DMS153 treated with DMSO at 0.1 percent for 48 hours (cell line): ENCODE data around the gene SLC2A5.
A peak's percentile ranks its signal among the peaks of the same experiment; 100 is the strongest.
"Not testable (repeated sequence)": the region's sequence is repeated elsewhere in the genome, so short reads cannot be mapped to it uniquely, and the experiment has no call there.

Experiments
- DNase-seq: peaks from one replicate; lab custom pipeline; 2025; ENCODE audit not compliant: unreplicated experiment; lab: John Stamatoyannopoulos, UW

The SLC2A5 gene

GRCh38 chr1:9008236-9008635 lies 61.2 kb downstream of the SLC2A5 start:
- DNase-seq: no peak

GRCh38 chr1:9006956-9007615 lies 62.3 kb downstream of the SLC2A5 start:
- DNase-seq: no peak

GRCh38 chr1:9005395-9005708 lies 64.1 kb downstream of the SLC2A5 start:
- DNase-seq: no peak

- peak; percentile 19 for DNase-seq
Observed at GRCh38 chr1:9004700-9005394, 64.6 kb downstream of the SLC2A5 start.

- DNase-seq: no peak
Observed at GRCh38 chr1:9004031-9004699, 65.3 kb downstream of the SLC2A5 start.

- not testable (repeated sequence) for DNase-seq
Observed at GRCh38 chr1:9002215-9002560, 67.2 kb downstream of the SLC2A5 start.

GRCh38 chr1:9001534-9002214 lies 67.8 kb downstream of the SLC2A5 start:
- DNase-seq: peak; percentile 22

GRCh38 chr1:8993962-8994675 lies 75.3 kb downstream of the SLC2A5 start:
- not testable (repeated sequence) for DNase-seq

GRCh38 chr1:8992936-8993687 lies 76.3 kb downstream of the SLC2A5 start:
- DNase-seq: no peak

GRCh38 chr1:8989821-8990220 lies 79.6 kb downstream of the SLC2A5 start:
- DNase-seq: no peak

- no peak for DNase-seq
Observed at GRCh38 chr1:8989061-8989460, 80.4 kb downstream of the SLC2A5 start.

- DNase-seq: no peak
Observed at GRCh38 chr1:8988618-8988967, 80.8 kb downstream of the SLC2A5 start.

GRCh38 chr1:8987881-8988617 lies 81.4 kb downstream of the SLC2A5 start:
- DNase-seq: peak; percentile 22

- no peak for DNase-seq
Observed at GRCh38 chr1:8986814-8987190, 82.6 kb downstream of the SLC2A5 start.

- DNase-seq: peak; percentile 49
Observed at GRCh38 chr1:8985915-8986813, 83.3 kb downstream of the SLC2A5 start.
